Measurements from ENCODE around the gene COBL.

The COBL gene

DNA sequence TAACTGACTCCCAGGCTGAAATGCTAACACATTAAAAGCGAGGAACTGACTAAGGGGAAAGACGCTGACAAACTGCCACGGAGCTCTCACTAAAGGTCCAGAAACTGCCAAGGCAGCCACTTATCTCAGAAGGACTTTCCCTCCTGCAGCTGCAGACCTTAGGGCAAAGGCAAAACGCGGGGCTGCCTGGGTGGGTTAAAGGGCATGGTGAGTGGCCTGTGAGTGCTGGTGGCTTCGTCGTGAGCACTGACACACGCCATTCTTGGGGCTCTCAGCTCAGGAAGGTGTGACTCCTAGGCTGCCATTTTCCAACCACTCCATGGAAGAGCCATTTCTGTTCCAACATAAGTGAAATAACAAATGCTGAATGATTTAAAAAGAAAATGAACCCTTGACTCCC is 232.5 kb downstream of the COBL start:
- no peak overlapping the region for H3K4me3 ChIP-seq (ENCODE audit: low read length)
- DNase-seq (ENCODE audit: low read depth) = no peak

DNA sequence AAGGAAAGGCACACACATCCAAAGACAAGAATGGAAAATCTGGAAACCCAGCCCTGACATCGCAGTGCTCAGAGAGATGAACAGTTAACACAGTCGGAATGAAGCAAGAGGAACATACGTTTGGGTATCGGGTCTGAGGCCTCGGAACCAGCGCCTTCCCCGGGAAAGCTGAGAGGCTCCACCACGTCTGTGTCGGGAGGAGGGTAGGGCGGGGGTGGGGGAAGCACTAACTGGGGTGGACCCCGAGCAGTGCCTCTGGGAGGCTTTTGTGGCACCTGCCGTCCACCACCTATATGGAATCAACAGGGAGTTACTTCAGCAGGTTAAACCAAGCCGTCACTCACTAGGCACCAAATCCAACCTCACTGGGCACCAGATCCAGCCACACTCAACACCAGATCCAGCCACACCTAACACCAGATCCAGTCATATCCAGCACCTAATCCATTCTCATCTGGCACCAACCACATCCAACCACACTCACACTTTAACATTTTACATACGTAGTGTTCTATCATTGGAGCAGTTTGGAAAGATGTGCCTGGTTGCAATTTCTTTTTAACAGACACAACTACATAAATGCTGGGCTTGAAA is 233.6 kb downstream of the COBL start:
- TF ChIP-seq, protein P1, sequence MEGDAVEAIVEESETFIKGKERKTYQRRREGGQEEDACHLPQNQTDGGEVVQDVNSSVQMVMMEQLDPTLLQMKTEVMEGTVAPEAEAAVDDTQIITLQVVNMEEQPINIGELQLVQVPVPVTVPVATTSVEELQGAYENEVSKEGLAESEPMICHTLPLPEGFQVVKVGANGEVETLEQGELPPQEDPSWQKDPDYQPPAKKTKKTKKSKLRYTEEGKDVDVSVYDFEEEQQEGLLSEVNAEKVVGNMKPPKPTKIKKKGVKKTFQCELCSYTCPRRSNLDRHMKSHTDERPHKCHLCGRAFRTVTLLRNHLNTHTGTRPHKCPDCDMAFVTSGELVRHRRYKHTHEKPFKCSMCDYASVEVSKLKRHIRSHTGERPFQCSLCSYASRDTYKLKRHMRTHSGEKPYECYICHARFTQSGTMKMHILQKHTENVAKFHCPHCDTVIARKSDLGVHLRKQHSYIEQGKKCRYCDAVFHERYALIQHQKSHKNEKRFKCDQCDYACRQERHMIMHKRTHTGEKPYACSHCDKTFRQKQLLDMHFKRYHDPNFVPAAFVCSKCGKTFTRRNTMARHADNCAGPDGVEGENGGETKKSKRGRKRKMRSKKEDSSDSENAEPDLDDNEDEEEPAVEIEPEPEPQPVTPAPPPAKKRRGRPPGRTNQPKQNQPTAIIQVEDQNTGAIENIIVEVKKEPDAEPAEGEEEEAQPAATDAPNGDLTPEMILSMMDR (IDR thresholded peaks at IDR 0.05; ENCODE audit: insufficient read depth, low read depth, low read length, missing control alignments) = no peak
- DNase-seq (ENCODE audit: low read depth) = no peak
- no peak overlapping the region for H3K4me3 ChIP-seq (ENCODE audit: low read length)

More for the DNA sequence above, 232.5 kb downstream of the COBL start:
- TF ChIP-seq, protein P1 (IDR thresholded peaks at IDR 0.05; ENCODE audit: insufficient read depth, low read depth, low read length, missing control alignments) = no peak

DNA sequence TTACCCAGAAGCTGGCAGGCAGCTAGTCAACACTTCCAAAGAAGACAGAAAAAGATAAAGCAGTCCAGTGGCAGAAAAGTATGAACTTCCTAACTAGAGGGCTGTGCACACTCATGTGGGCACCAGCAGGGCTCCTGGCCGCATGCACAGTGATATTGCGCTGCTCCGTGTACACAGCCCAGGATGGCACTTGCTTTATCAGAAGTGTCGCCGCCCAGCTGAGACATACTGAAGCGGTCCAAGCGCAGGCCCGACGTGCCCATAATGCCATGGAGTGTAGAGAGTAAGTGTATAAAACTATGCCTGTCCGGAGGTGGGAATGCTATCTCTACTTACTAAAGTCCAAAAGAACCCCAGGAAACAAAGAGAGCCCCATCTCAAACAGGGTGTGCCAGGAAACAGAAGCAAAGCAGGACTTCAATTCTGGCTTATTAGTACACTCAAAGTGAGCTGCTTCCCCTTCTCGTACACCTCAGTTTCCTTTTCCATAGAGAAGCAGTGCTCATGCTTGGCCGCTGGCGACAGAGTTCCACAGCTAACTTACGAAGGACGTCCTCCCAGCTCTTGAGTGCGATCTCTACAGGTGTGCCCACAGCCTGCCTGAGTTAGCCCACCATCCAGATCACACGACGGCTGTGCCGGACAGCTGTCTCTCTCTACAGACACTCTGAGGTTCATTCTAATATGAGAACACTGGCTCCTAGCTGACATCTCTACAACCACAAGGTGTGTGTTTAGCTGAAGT is 234.3 kb downstream of the COBL start:
- H3K4me3 ChIP-seq (ENCODE audit: low read length) = no peak overlapping the region
- TF ChIP-seq, protein P1 (IDR thresholded peaks at IDR 0.05; ENCODE audit: insufficient read depth, low read depth, low read length, missing control alignments) = no peak
- DNase-seq (ENCODE audit: low read depth) = no peak

DNA sequence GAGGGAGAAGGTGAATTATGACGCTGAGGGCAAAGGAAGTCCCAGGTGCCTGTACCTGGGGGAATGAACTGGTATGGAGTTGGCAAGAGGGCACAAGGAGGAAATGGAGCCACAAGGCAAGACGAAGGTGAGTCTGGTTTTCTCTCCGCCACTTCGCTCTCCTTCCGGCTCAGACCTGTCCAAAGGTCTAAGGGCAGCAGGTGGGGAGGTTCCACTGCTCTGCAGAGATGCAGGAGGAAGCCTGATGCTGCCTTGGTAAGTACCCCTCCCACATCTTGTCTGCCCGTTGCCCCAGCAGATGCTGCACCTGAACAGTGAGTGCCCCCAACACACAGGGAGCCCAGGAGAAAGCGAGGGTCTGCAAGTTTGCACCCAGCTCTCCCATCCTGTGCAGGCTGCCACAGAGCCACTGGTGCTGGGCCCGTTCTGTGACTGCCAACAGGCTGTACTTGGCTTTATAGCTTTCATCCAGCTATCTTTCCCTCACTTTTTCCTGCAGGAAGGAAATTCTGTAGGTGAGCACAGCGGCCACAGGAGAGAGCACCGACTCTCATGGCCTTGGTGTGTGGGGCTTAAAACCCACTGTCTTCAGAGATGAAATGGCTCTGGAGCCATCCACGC is 235.2 kb downstream of the COBL start:
- TF ChIP-seq, protein P1 (IDR thresholded peaks at IDR 0.05; ENCODE audit: insufficient read depth, low read depth, low read length, missing control alignments) = no peak
- no peak for DNase-seq (ENCODE audit: low read depth)
- no peak overlapping the region for H3K4me3 ChIP-seq (ENCODE audit: low read length)

DNA sequence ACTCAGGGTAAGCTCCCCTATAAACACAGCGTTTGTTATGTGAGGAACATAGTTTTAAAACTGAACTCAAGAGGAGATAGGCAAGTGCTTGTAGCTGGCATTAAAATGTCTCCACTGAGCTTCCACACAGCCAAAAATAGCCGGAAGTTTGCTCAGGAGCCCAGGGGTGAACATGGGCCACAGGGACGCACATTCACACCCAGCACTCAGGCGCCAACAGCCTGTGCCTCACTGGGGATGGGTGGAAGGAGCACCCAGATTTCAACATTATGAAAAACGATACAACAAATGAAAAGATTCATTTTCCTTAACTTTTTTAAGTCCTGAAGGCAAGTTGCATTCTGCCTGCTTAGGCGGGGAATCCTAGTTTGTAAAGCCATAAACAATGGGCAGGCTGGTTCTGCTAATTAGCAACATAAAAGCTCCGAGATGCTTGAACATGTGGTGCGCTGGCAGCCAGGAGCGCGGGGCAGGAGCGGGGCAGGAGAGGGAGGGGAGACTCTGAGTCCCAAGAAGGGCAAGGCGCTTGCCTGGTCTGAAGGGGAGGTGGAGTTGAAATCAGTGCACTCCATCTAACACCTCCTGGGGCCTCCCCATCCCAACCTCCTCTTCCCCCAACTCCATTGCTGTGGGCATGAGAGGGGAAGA is 235.9 kb downstream of the COBL start:
- DNase-seq (ENCODE audit: low read depth) = no peak
- TF ChIP-seq, protein P1 (IDR thresholded peaks at IDR 0.05; ENCODE audit: insufficient read depth, low read depth, low read length, missing control alignments) = no peak
- no peak overlapping the region for H3K4me3 ChIP-seq (ENCODE audit: low read length)

DNA sequence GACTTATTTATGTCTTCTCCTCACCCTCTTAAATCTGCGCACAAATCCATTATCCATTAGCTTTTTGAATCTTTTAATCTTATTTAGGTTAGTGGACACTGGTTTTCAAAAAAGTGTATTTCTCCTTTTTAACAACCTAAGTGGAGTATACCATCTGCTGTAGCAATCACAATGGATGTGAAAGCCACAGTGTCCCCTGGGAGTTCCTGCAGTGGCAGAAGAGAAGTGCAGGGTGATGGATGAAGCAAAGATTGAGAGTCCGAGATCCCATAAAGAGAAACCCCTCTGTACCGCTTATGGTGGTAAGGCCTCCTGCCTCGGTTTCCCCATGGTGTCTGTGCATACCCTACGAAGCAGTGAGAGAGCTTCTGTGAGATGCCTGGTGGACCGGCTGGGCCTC is 236.4 kb downstream of the COBL start:
- H3K4me3 ChIP-seq (ENCODE audit: low read length) = no peak overlapping the region
- no peak for DNase-seq (ENCODE audit: low read depth)
- TF ChIP-seq, protein P1 (IDR thresholded peaks at IDR 0.05; ENCODE audit: insufficient read depth, low read depth, low read length, missing control alignments) = no peak
